Stomach (tissue), 4 donors: ENCODE results near the gene ATP5IF1.

Experiments used
- CTCF ChIP-seq, 7 experiments: fragments of 450-650 bp in 4 of 7; fragments of 200-600 bp in 3 of 7; sonication (generic) in 3 of 7; IDR thresholded peaks; one replicate each; pipeline ENCODE4 v1.5.1; 2016 to 2019; ENCODE audit warnings: antibody characterized with exemption in 7 of 7, control low read depth in 2 of 7, mild to moderate bottlenecking in 1 of 7
- EP300 ChIP-seq: sonication (generic); formaldehyde crosslinking; IDR thresholded peaks from one replicate; pipeline ENCODE4 v1.6.1; 2017; ENCODE audit warnings: antibody characterized with exemption
- POLR2AphosphoS5 ChIP-seq, 3 donors: sonication (generic); formaldehyde crosslinking; IDR thresholded peaks; one replicate each; pipeline ENCODE4 v1.6.1; 2016; ENCODE audit warnings: antibody characterized with exemption in 3 of 3

- TF ChIP-seq EP300 (no peak), POLR2AphosphoS5 (IDR thresholded peaks at IDR 0.05) (peak in 1 of 3 donors; percentile 37), CTCF (IDR thresholded peaks at IDR 0.05) (peak in 5 of 7 experiments; percentile 30 to 64 (median 55))
Observed at GRCh38 chr1:28208818-28209441, 27.0 kb upstream of the ATP5IF1 start.
